Sigmoid colon (tissue), 4 donors: Measurements from ENCODE around the gene NLGN1.

Source experiments
- POLR2A ChIP-seq, 2 donors: fragments of 450-650 bp; IDR thresholded peaks; one replicate each; pipeline ENCODE4 v1.6.1; 2016; ENCODE audit warnings: antibody characterized with exemption in 2 of 2, mild to moderate bottlenecking in 2 of 2, moderate library complexity in 2 of 2
- POLR2AphosphoS5 ChIP-seq, 4 donors: sonication (generic); formaldehyde crosslinking; IDR thresholded peaks; one replicate each; pipeline ENCODE4 v1.6.1; 2017; ENCODE audit warnings: antibody characterized with exemption in 4 of 4
- TF ChIP-seq, protein P1 (sequence below), 4 experiments: fragments of 450-650 bp in 3 of 4; fragments of 200-600 bp in 1 of 4; IDR thresholded peaks; one replicate each; pipeline ENCODE4 v1.5.1; 2016 to 2019; ENCODE audit warnings: antibody characterized with exemption in 4 of 4, mild to moderate bottlenecking in 3 of 4, moderate library complexity in 2 of 4

DNA sequence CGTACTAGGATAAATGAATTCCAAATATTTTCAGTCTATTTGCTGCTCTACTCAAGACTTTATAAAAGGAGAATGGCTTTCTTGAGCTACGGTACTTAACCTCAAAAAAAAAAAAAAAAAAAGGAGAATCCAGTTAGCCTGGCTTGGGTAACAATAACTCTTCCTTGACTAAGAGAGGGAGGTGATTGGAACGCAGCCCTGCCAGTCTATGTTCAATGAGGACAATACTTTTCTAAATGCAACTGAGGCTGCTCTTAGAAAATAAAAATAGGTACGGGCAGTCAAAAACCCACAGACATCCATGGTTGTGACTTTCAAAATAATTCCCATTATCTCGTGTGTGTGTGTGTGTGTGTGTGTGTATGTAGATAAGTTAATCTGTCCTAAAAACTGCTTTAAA lies 799.9 kb downstream of the NLGN1 start:
- TF ChIP-seq, protein P1, sequence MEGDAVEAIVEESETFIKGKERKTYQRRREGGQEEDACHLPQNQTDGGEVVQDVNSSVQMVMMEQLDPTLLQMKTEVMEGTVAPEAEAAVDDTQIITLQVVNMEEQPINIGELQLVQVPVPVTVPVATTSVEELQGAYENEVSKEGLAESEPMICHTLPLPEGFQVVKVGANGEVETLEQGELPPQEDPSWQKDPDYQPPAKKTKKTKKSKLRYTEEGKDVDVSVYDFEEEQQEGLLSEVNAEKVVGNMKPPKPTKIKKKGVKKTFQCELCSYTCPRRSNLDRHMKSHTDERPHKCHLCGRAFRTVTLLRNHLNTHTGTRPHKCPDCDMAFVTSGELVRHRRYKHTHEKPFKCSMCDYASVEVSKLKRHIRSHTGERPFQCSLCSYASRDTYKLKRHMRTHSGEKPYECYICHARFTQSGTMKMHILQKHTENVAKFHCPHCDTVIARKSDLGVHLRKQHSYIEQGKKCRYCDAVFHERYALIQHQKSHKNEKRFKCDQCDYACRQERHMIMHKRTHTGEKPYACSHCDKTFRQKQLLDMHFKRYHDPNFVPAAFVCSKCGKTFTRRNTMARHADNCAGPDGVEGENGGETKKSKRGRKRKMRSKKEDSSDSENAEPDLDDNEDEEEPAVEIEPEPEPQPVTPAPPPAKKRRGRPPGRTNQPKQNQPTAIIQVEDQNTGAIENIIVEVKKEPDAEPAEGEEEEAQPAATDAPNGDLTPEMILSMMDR (IDR thresholded peaks at IDR 0.05): no peak
- no peak for TF ChIP-seq POLR2AphosphoS5 (IDR thresholded peaks at IDR 0.05)
- no peak for TF ChIP-seq POLR2A (IDR thresholded peaks at IDR 0.05)
